ENCODE measurements around the gene FASTKD2. TPM values are rescaled to one million over a fixed set of nuclear protein-coding genes. Genes with fewer than 3 reads are reported as not detected.
"Not testable (repeated sequence)": the region's sequence is repeated elsewhere in the genome, so short reads cannot be mapped to it uniquely, and the experiment has no call there.

Gene FASTKD2
- total RNA-seq, 2 donors from 2014 or later: 24.8 to 35.9 TPM

DNA sequence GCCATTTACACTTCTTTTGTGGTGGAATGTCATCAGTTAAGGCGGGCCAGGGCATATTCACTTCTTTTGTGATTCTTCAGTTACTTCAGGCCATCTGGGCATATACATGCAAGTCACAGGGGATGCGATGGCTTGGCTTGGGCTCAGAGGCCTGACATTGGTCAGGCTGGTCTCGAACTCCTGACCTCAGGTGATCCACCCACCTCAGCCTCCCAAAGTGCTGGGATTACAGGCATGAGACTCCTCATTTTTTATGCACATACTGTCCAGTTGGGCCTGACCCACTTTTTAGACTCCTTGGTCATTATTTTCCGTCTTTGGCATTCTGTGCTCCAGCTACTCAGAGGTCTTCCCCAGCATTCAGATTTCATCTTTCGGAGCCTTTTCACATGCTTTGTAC lies 47.1 kb downstream of the FASTKD2 start:
- H3K9me3 Mint-ChIP-seq; DNase-seq (ENCODE audit: low spot score in 2 of 2); H3K36me3 Mint-ChIP-seq; ATAC-seq: not testable (repeated sequence)
- H3K27ac Mint-ChIP-seq: peak overlapping the region in 1 of 2 donors; percentile 85

DNA sequence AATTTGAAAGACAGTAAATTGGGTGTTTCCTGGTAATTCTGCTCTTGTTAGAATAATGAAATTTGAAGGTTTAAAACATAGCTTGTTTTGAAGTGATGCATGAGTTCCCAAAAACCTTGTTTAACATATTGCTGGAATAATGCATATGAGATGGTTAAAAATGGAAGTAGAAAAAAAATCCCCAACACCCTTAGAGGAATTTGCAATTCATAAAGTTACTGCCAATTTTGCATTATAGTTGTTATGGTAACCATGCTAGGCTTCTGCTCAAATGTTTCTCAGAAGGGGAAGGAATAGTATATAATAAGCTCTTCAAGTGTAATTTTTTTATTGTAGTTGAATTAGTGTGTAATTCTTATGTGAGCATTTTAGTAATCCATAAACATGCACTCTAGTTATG lies 49.1 kb downstream of the FASTKD2 start:
- no peaks in the 10 kb centered on the region for H3K36me3 Mint-ChIP-seq
- no peaks in the 10 kb centered on the region for H3K9me3 Mint-ChIP-seq
- DNase-seq (ENCODE audit: low spot score in 2 of 2) (no peak), ATAC-seq (no peak)
- H3K27ac Mint-ChIP-seq: no peak overlapping the region

GRCh38 chr2:206820807-206821206 lies 55.4 kb downstream of the FASTKD2 start:
- H3K27ac Mint-ChIP-seq: peak overlapping the region in 1 of 2 donors; percentile 2
- no peaks in the 10 kb centered on the region for H3K9me3 Mint-ChIP-seq
- DNase-seq (ENCODE audit: low spot score in 2 of 2) (no peak), ATAC-seq (no peak)
- H3K36me3 Mint-ChIP-seq: peaks cover 0 to 6% of the 10 kb centered on the region in 2 donors

GRCh38 chr2:206823178-206823577 lies 57.8 kb downstream of the FASTKD2 start:
- Mint-ChIP-seq H3K9me3 (no peaks in the 10 kb centered on the region), H3K27ac (no peak overlapping the region), H3K36me3 (peaks cover 0 to 6% of the 10 kb centered on the region in 2 donors)
- no peak for DNase-seq (ENCODE audit: low spot score in 2 of 2)
- ATAC-seq: no peak

DNA sequence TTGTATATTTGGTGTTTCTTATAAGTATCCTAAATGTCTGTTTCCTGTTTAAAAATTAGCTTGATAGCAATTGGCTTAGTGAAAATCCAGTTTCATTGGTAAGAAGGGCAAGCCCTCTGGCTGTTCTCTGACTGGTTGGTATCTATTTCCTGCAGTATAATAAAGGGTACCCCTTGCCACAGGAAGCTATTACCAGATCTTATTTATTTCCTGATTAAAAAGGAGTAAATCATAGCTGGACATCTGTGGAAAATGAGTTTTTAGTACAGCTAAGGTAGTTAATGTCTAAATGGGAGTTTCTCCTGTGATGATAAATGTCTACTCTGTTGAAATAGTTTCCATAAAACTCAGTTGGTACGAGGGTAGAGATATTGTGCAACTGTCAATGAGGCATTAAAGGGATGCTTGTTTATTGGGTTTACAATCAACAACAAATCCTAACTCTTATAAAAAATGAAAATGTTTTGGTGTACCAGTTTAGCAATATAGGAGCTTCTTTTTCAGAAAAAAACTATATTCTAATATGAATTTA lies 58.7 kb downstream of the FASTKD2 start:
- Mint-ChIP-seq H3K36me3 (peaks cover 0 to 6% of the 10 kb centered on the region in 2 donors), H3K27ac (no peak overlapping the region), H3K9me3 (no peaks in the 10 kb centered on the region)
- DNase-seq (ENCODE audit: low spot score in 2 of 2) (no peak), ATAC-seq (no peak)

- Mint-ChIP-seq H3K27ac (no peak overlapping the region), H3K36me3 (peaks cover 0 to 6% of the 10 kb centered on the region in 2 donors), H3K9me3 (no peaks in the 10 kb centered on the region)
- ATAC-seq: no peak
- DNase-seq (ENCODE audit: low spot score in 2 of 2): no peak
These were observed 59.6 kb downstream of the FASTKD2 start for GRCh38 chr2:206824993-206825392.

DNA sequence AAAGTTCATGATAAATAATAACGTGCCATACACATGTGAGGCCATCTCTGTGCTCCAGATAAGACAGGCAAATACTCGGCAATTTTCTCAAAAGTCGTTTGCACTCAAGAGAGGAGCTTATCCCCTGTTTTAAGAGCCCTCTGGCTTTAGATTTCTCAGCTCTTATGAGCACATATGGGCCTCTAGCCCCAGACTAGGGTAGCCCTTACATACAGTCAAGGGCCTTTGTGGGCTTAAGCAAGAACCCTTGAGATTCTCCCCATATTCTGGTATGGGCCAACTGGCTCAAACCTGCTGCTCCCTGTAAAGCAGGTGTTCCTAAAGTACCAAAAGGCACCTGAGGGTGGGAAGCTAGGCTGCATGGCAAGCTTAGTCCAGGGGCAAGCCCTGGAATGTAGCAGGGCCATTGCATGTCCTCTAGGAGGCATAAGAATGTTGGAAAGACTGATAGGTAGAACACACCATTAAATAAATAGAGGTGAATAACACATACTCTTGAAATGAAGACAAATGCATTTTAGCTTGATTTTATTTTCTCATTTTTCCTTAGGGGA lies 66.1 kb downstream of the FASTKD2 start:
- no peak for ATAC-seq

GRCh38 chr2:206832873-206833272 lies 67.5 kb downstream of the FASTKD2 start:
- Mint-ChIP-seq H3K27ac (no peak overlapping the region), H3K36me3 (peaks cover 6 to 7% of the 10 kb centered on the region in 2 donors), H3K9me3 (peaks cover 0 to 5% of the 10 kb centered on the region in 2 donors)
- ATAC-seq (no peak), DNase-seq (ENCODE audit: low spot score in 2 of 2) (no peak)

More for the DNA sequence above, 66.1 kb downstream of the FASTKD2 start:
- Mint-ChIP-seq H3K9me3 (peaks cover 0 to 5% of the 10 kb centered on the region in 2 donors), H3K27ac (no peak overlapping the region), H3K36me3 (peaks cover 6 to 7% of the 10 kb centered on the region in 2 donors)
- DNase-seq (ENCODE audit: low spot score in 2 of 2): no peak

GRCh38 chr2:206833291-206833690 lies 67.9 kb downstream of the FASTKD2 start:
- H3K36me3 Mint-ChIP-seq: peaks cover 6 to 7% of the 10 kb centered on the region in 2 donors
- ATAC-seq: no peak
- no peak overlapping the region for H3K27ac Mint-ChIP-seq
- peaks cover 0 to 5% of the 10 kb centered on the region in 2 donors for H3K9me3 Mint-ChIP-seq
- DNase-seq (ENCODE audit: low spot score in 2 of 2): no peak

- DNase-seq (ENCODE audit: low spot score in 2 of 2) (no peak), ATAC-seq (no peak)
- Mint-ChIP-seq H3K9me3 (peaks cover 0 to 5% of the 10 kb centered on the region in 2 donors), H3K27ac (no peak overlapping the region), H3K36me3 (peaks cover 6 to 7% of the 10 kb centered on the region in 2 donors)
These were observed 71.3 kb downstream of the FASTKD2 start for GRCh38 chr2:206836722-206837121.

- Mint-ChIP-seq H3K9me3 (peaks cover 0 to 5% of the 10 kb centered on the region in 2 donors), H3K36me3 (peaks cover 6 to 7% of the 10 kb centered on the region in 2 donors), H3K27ac (no peak overlapping the region)
- no peak for ATAC-seq
- DNase-seq (ENCODE audit: low spot score in 2 of 2): no peak
These were observed 72.4 kb downstream of the FASTKD2 start for GRCh38 chr2:206837775-206838174.

DNA sequence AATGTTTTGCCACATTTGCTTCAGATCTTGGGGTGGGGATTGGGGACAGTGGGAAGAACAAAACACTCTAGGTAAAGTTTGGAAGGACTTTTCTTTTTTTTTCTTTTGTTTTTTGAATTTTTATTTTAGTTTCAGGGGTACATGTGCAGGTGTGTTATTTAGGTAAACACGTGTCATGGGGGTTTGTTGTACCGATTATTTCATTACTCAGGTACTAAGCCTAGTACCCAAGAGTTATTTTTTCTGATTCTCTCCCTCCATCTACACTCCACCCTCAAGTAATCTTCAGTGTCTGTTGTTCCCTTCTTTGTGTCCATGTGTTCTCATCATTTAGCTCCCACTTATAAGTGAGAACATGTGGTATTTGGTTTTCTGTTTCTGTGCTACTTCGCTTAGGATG lies 73.3 kb downstream of the FASTKD2 start:
- no peak overlapping the region for H3K27ac Mint-ChIP-seq
- H3K36me3 Mint-ChIP-seq: peaks cover under 1 to 1% of the 10 kb centered on the region in 2 donors
- ATAC-seq (no peak), DNase-seq (ENCODE audit: low spot score in 2 of 2) (no peak)
- H3K9me3 Mint-ChIP-seq: peaks cover 0 to under 1% of the 10 kb centered on the region in 2 donors

GRCh38 chr2:206840999-206841398 lies 75.6 kb downstream of the FASTKD2 start:
- Mint-ChIP-seq H3K9me3 (no peaks in the 10 kb centered on the region), H3K27ac (no peak overlapping the region), H3K36me3 (no peaks in the 10 kb centered on the region)
- ATAC-seq (no peak), DNase-seq (ENCODE audit: low spot score in 2 of 2) (no peak)

Other genes with a start within 250 kb of the FASTKD2 start
- gene FAM237A, start 123.1 kb upstream of the FASTKD2 start, total RNA-seq: not detected
- not detected for gene DYTN, start 47.2 kb upstream of the FASTKD2 start, total RNA-seq
- 1 to 10 TPM in 1 of 2 donors, under 1 TPM in 1; 0.36 to 1.4 TPM for gene MDH1B, start 278 bp upstream of the FASTKD2 start, total RNA-seq
- not detected for gene CPO, start 173.9 kb downstream of the FASTKD2 start, total RNA-seq